Keratinocyte (primary cell): Measurements from ENCODE around the gene KLHL14. TPM values are rescaled to one million over a fixed set of nuclear protein-coding genes. Genes with fewer than 3 reads are reported as not detected.

Experiments used
- DNase-seq: peaks from one replicate; pipeline ENCODE4 v3.0.0-alpha.2; 2011; ENCODE audit warnings: low read depth, missing footprints, low spot score
- FAIRE-seq: peaks from 2 replicates; lab custom pipeline; 2011; peaks lifted over from hg19 to GRCh38; lab: Jason Lieb, UNC
- H2AFZ ChIP-seq: 2 replicates; pipeline ENCODE4 v1.6.0; 2012; ENCODE audit warnings: low read length, control low read depth, inconsistent platforms; ENCODE audit not compliant: control insufficient read depth
- H3K27ac ChIP-seq: 2 replicates; pipeline ENCODE4 v1.5.1; 2011; ENCODE audit warnings: low read length; ENCODE audit not compliant: control insufficient read depth, insufficient read depth
- H3K27me3 ChIP-seq: 3 replicates; pipeline ENCODE4 v1.6.0; 2011; ENCODE audit warnings: low read length; ENCODE audit not compliant: control insufficient read depth, insufficient read depth; ENCODE audit errors: extremely low read depth
- H3K36me3 ChIP-seq, 2 experiments: 2 replicates in 1 of 2; 3 replicates in 1 of 2; pipeline ENCODE4 v1.5.1; 2011; ENCODE audit warnings: low read length in 2 of 2, mild to moderate bottlenecking in 1 of 2; ENCODE audit not compliant: control insufficient read depth in 2 of 2, insufficient read depth in 2 of 2; ENCODE audit errors: extremely low read depth in 1 of 2
- H3K4me1 ChIP-seq: 3 replicates; pipeline ENCODE4 v1.5.1; 2011; ENCODE audit warnings: low read length; ENCODE audit not compliant: control insufficient read depth, insufficient read depth; ENCODE audit errors: extremely low read depth
- H3K4me2 ChIP-seq: 3 replicates; pipeline ENCODE4 v1.6.0; 2011; ENCODE audit warnings: low read depth, low read length; ENCODE audit not compliant: control insufficient read depth, insufficient read depth; ENCODE audit errors: extremely low read depth
- H3K4me3 ChIP-seq, 3 experiments: fragments of 200-600 bp in 1 of 3; sonication (generic) in 1 of 3; 2 replicates in 2 of 3; 3 replicates in 1 of 3; pipeline ENCODE4 v1.5.1; 2011 to 2016; ENCODE audit warnings: low read length in 3 of 3, mild to moderate bottlenecking in 3 of 3, control low read depth in 2 of 3, inconsistent platforms in 1 of 3, low read depth in 1 of 3, mixed read lengths in 1 of 3, mixed run types in 1 of 3, moderate library complexity in 1 of 3; ENCODE audit not compliant: control insufficient read depth in 2 of 3, insufficient read depth in 2 of 3; ENCODE audit errors: extremely low read depth in 1 of 3
- H3K79me2 ChIP-seq: 2 replicates; pipeline ENCODE4 v1.6.0; 2012; ENCODE audit warnings: low read length; ENCODE audit not compliant: control insufficient read depth, insufficient read depth
- H3K9ac ChIP-seq: 3 replicates; pipeline ENCODE4 v1.6.0; 2011; ENCODE audit warnings: low read length; ENCODE audit not compliant: control insufficient read depth, insufficient read depth; ENCODE audit errors: extremely low read depth
- H3K9me1 ChIP-seq: 3 replicates; pipeline ENCODE4 v1.6.0; 2011; ENCODE audit warnings: low read length; ENCODE audit not compliant: control insufficient read depth, insufficient read depth; ENCODE audit errors: extremely low read depth
- H3K9me3 ChIP-seq: 2 replicates; pipeline ENCODE4 v1.5.1; 2012; ENCODE audit warnings: low read depth, low read length; ENCODE audit not compliant: control insufficient read depth
- H4K20me1 ChIP-seq: 3 replicates; pipeline ENCODE4 v1.6.0; 2011; ENCODE audit warnings: low read length; ENCODE audit not compliant: control insufficient read depth, insufficient read depth; ENCODE audit errors: extremely low read depth
- CTCF ChIP-seq, 3 experiments: IDR thresholded peaks in 1 of 3; conservative IDR thresholded peaks in 1 of 3; optimal IDR thresholded peaks in 1 of 3; 2 replicates in 2 of 3; 3 replicates in 1 of 3; pipeline versions ENCODE3 to v1.5.1; 2011; ENCODE audit warnings: low read length in 3 of 3, mild to moderate bottlenecking in 3 of 3, moderate library complexity in 2 of 3, control low read depth in 1 of 3, inconsistent platforms in 1 of 3; ENCODE audit not compliant: insufficient read depth in 2 of 3; ENCODE audit errors: extremely low read depth in 1 of 3
- EZH2 ChIP-seq: IDR thresholded peaks from one replicate; pipeline ENCODE4 v1.6.1; 2012; ENCODE audit warnings: inconsistent platforms, mild to moderate bottlenecking, low read length, moderate library complexity
- dilution Hi-C: fragments of 300-500 bp; cut with MboI; formaldehyde crosslinking; loops from one replicate; pipeline ENCODE4 v1.7.0; 2020; ENCODE audit warnings: low sequenced_read_pairs; ENCODE audit not compliant: extremely low pct_ligation_motif_present
- polyA plus RNA-seq, 5 experiments: library from polyadenylated mRNA; depleted of rRNA in 3 of 5; stranded (reverse) in 3 of 5; stranded (forward) in 1 of 5; unstranded in 1 of 5; fragments of >200 nt; gene quantifications; 1 replicate in 1 of 5; 2 replicates in 3 of 5; 3 replicates in 1 of 5; pipeline versions ENCODE4 v1.2.1 to v1.2.3, GENCODE V29; 2011 to 2012; ENCODE audit warnings: missing spikeins in 2 of 5, low read depth in 1 of 5, low replicate concordance in 1 of 5

The KLHL14 gene
- polyA plus RNA-seq, 1 donor (not counting 4 experiments of a cell fraction or from before 2014, with no cell fraction given), result not detected

- H3K4me1 ChIP-seq, result no peaks in the 10 kb centered on the region
- FAIRE-seq (no peak), DNase-seq (no peak)
- H3K4me2 ChIP-seq, result no peak overlapping the region
- dilution Hi-C loops, result no loop called here
- H3K9ac ChIP-seq, result no peak overlapping the region
- H3K9me1 ChIP-seq, result no peaks in the 10 kb centered on the region
- peaks cover 23% of the 10 kb centered on the region for H3K27me3 ChIP-seq
- H3K79me2 ChIP-seq, result no peaks in the 10 kb centered on the region
- no peaks in the 10 kb centered on the region for H4K20me1 ChIP-seq
- TF ChIP-seq CTCF (optimal IDR thresholded peaks at IDR 0.05 in 1 of 3, IDR thresholded peaks at IDR 0.05 in 1 of 3, conservative IDR thresholded peaks at IDR 0.05 in 1 of 3; ENCODE audit: extremely low read depth in 1 of 3, insufficient read depth in 2 of 3, low read length in 3 of 3) (no peak), EZH2 (no peak)
- H2AFZ ChIP-seq, result no peak overlapping the region
- no peak overlapping the region for H3K27ac ChIP-seq
- H3K4me3 ChIP-seq, result no peak overlapping the region
- no peaks in the 10 kb centered on the region for H3K36me3 ChIP-seq
- H3K9me3 ChIP-seq, result no peaks in the 10 kb centered on the region
Measured at GRCh38 chr18:32764611-32765244, 8.1 kb downstream of the KLHL14 start.

GRCh38 chr18:32763293-32763692 lies 9.5 kb downstream of the KLHL14 start:
- H3K4me3 ChIP-seq, result no peak overlapping the region
- dilution Hi-C loops, result no loop called here
- no peaks in the 10 kb centered on the region for H3K4me1 ChIP-seq
- H3K9ac ChIP-seq, result no peak overlapping the region
- H3K27me3 ChIP-seq, result peaks cover 8% of the 10 kb centered on the region
- TF ChIP-seq EZH2, result no peak
- TF ChIP-seq CTCF (optimal IDR thresholded peaks at IDR 0.05 in 1 of 3, IDR thresholded peaks at IDR 0.05 in 1 of 3, conservative IDR thresholded peaks at IDR 0.05 in 1 of 3; ENCODE audit: extremely low read depth in 1 of 3, insufficient read depth in 2 of 3, low read length in 3 of 3), result no peak
- no peaks in the 10 kb centered on the region for H3K79me2 ChIP-seq
- no peak overlapping the region for H2AFZ ChIP-seq
- no peak for FAIRE-seq
- no peaks in the 10 kb centered on the region for H4K20me1 ChIP-seq
- H3K4me2 ChIP-seq, result no peak overlapping the region
- H3K9me1 ChIP-seq, result no peaks in the 10 kb centered on the region
- DNase-seq, result no peak
- no peak overlapping the region for H3K27ac ChIP-seq
- no peaks in the 10 kb centered on the region for H3K36me3 ChIP-seq
- H3K9me3 ChIP-seq, result no peaks in the 10 kb centered on the region
